DOHH2 (cell line): ENCODE data around the gene FHOD1.

Experiments used
- H3F3A ChIP-seq: fragments of 200-600 bp; sonication (generic), shearing (Covaris generic); 2 replicates; pipeline ENCODE4 v1.6.0; 2016; ENCODE audit warnings: antibody characterized with exemption, mild to moderate bottlenecking; ENCODE audit not compliant: control insufficient read depth, insufficient read depth
- H3K27ac ChIP-seq: fragments of 200-600 bp; sonication (generic); 2 replicates; pipeline ENCODE4 v1.5.1; 2014; ENCODE audit warnings: low read depth, mild to moderate bottlenecking, low read length, moderate library complexity
- H3K27me3 ChIP-seq: fragments of 200-600 bp; sonication (generic); 2 replicates; pipeline ENCODE4 v1.6.1; 2014; ENCODE audit warnings: mild to moderate bottlenecking, low read length, mixed read lengths; ENCODE audit not compliant: control insufficient read depth
- H3K36me3 ChIP-seq: fragments of 200-600 bp; sonication (generic); 2 replicates; pipeline ENCODE4 v1.6.1; 2014; ENCODE audit warnings: mild to moderate bottlenecking, low read length, moderate library complexity, mixed read lengths; ENCODE audit not compliant: control insufficient read depth
- H3K4me1 ChIP-seq: fragments of 200-600 bp; sonication (generic); 2 replicates; pipeline ENCODE4 v1.6.1; 2014; ENCODE audit warnings: mild to moderate bottlenecking, low read length, mixed read lengths; ENCODE audit not compliant: control insufficient read depth
- H3K4me2 ChIP-seq: fragments of 200-600 bp; sonication (generic); 2 replicates; pipeline ENCODE4 v1.6.0; 2014; ENCODE audit warnings: mild to moderate bottlenecking, low read length, moderate library complexity
- H3K4me3 ChIP-seq: fragments of 200-600 bp; sonication (generic); 2 replicates; pipeline ENCODE4 v1.5.1; 2014; ENCODE audit warnings: mild to moderate bottlenecking, low read length, mixed read lengths
- H3K79me2 ChIP-seq: fragments of 200-600 bp; sonication (generic); 2 replicates; pipeline ENCODE4 v1.6.1; 2014; ENCODE audit warnings: mild to moderate bottlenecking, low read length, mixed read lengths; ENCODE audit not compliant: control insufficient read depth
- H3K9me2 ChIP-seq: fragments of 200-600 bp; sonication (generic); replicated peaks from 2 replicates; pipeline ENCODE4 v1.6.1; 2014; ENCODE audit warnings: mild to moderate bottlenecking, low read length, mixed read lengths; ENCODE audit not compliant: control insufficient read depth
- H3K9me3 ChIP-seq: fragments of 200-600 bp; sonication (generic); 2 replicates; pipeline ENCODE4 v1.6.1; 2014; ENCODE audit warnings: antibody characterized with exemption, low read length, mixed read lengths; ENCODE audit not compliant: control insufficient read depth, insufficient read depth
- H4K20me1 ChIP-seq: fragments of 200-600 bp; sonication (generic); 2 replicates; pipeline ENCODE4 v1.6.0; 2014; ENCODE audit warnings: low read depth, mild to moderate bottlenecking, antibody characterized with exemption, low read length, moderate library complexity; ENCODE audit not compliant: control insufficient read depth, insufficient read depth
- CTCF ChIP-seq: fragments of 200-600 bp; sonication (generic); IDR thresholded peaks from one replicate; pipeline ENCODE4 v1.5.1; 2014; ENCODE audit warnings: antibody characterized with exemption, mild to moderate bottlenecking, low read depth, low read length; ENCODE audit not compliant: poor library complexity, severe bottlenecking
- EZH2phosphoT487 ChIP-seq: fragments of 200-600 bp; sonication (generic); IDR thresholded peaks from 2 replicates; pipeline ENCODE4 v1.6.1; 2017; ENCODE audit warnings: borderline replicate concordance, mild to moderate bottlenecking, antibody characterized with exemption, low read length, moderate library complexity, mixed read lengths

FHOD1 gene

GRCh38 chr16:67246081-67246755, 1.1 kb downstream of the FHOD1 start:
- peaks cover 3% of the 10 kb centered on the region; the same call in 1 of the 2 replicates for H4K20me1 ChIP-seq
- H3K9me3 ChIP-seq: no peaks in the 10 kb centered on the region
- peaks cover 50% of the 10 kb centered on the region for H3K4me1 ChIP-seq
- peaks cover 8% of the 10 kb centered on the region for H3K79me2 ChIP-seq
- H3K36me3 ChIP-seq: no peaks in the 10 kb centered on the region
- H3K4me2 ChIP-seq: peak overlapping the region; percentile 80
- peak overlapping the region; percentile 58 for H3K27ac ChIP-seq
- H3K4me3 ChIP-seq: peak overlapping the region; percentile 92
- peaks cover 32% of the 10 kb centered on the region for H3K27me3 ChIP-seq
- no peaks in the 10 kb centered on the region for H3K9me2 ChIP-seq
- peaks cover 12% of the 10 kb centered on the region for H3F3A ChIP-seq
- TF ChIP-seq EZH2phosphoT487 (no peak), CTCF (peak; percentile 69)

GRCh38 chr16:67245674-67246080, 1.6 kb downstream of the FHOD1 start:
- peak overlapping the region; percentile 92 for H3K4me3 ChIP-seq
- peak overlapping the region; percentile 58 for H3K27ac ChIP-seq
- H3K9me2 ChIP-seq: no peaks in the 10 kb centered on the region
- H3K79me2 ChIP-seq: peaks cover 8% of the 10 kb centered on the region
- H3F3A ChIP-seq: peaks cover 10% of the 10 kb centered on the region
- H4K20me1 ChIP-seq: peaks cover 3% of the 10 kb centered on the region; the same call in 1 of the 2 replicates
- H3K4me1 ChIP-seq: peaks cover 50% of the 10 kb centered on the region
- TF ChIP-seq EZH2phosphoT487 (no peak), CTCF (no peak)
- peak overlapping the region; percentile 80 for H3K4me2 ChIP-seq
- no peaks in the 10 kb centered on the region for H3K9me3 ChIP-seq
- H3K27me3 ChIP-seq: peaks cover 29% of the 10 kb centered on the region
- no peaks in the 10 kb centered on the region for H3K36me3 ChIP-seq

GRCh38 chr16:67245186-67245585, 2.1 kb downstream of the FHOD1 start:
- no peaks in the 10 kb centered on the region for H3K9me3 ChIP-seq
- H3K9me2 ChIP-seq: no peaks in the 10 kb centered on the region
- H4K20me1 ChIP-seq: peaks cover 3% of the 10 kb centered on the region; the same call in 1 of the 2 replicates
- peaks cover 7% of the 10 kb centered on the region for H3F3A ChIP-seq
- H3K79me2 ChIP-seq: peaks cover 8% of the 10 kb centered on the region
- peaks cover 24% of the 10 kb centered on the region for H3K27me3 ChIP-seq
- H3K4me1 ChIP-seq: peaks cover 50% of the 10 kb centered on the region
- no peak for TF ChIP-seq CTCF
- TF ChIP-seq EZH2phosphoT487: no peak
- peak overlapping the region; percentile 80 for H3K4me2 ChIP-seq
- no peaks in the 10 kb centered on the region for H3K36me3 ChIP-seq
- H3K4me3 ChIP-seq: peak overlapping the region; percentile 92
- peak overlapping the region; percentile 55 for H3K27ac ChIP-seq
